IPS DF 4.7 (cell line): ENCODE data around the gene ANO3.

Experiments used
- DNase-seq: peaks from one replicate; pipeline ENCODE4 v3.0.0-alpha.2; 2013; ENCODE audit warnings: low spot score; ENCODE audit errors: extremely low read depth

Gene ANO3

DNA sequence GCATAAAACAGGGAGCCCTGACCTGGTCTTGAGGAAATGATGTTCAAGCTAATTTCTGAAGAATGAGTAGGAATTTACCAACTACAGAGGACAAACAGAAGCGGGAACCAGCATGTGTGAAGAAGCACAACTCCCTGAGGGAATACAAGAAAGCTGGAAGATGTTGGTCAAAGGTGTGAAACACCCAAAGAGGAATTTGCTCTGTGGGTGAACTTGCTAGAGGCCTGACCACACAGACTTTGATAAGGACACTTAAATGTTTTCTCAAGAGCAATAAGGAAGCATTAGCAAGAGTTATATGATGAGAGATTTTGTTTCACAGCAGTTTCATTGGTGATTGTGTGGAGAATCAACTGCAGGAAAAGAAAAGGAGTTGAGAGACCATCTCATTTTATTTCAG is 372.3 kb downstream of the ANO3 start:
- no peak for DNase-seq

DNA sequence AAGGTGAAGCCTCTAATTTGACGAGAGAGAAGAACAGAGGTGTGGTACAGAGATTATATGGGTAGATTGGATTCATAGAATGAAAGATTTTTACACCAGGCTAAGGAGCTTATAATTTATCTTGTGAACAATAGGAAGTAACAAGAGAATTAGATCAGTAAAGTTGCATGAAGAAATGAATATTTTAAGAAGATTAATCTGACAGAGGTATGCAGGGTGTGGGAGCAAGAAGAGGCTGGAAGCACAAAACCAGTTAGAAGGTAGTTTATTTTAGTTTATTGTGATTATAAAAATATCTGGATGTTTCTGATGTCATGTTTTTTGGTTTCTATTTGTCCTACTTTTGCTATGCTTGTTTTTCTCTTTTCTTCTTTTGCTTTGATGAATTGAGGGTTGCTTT is 374.3 kb downstream of the ANO3 start:
- no peak for DNase-seq

DNA sequence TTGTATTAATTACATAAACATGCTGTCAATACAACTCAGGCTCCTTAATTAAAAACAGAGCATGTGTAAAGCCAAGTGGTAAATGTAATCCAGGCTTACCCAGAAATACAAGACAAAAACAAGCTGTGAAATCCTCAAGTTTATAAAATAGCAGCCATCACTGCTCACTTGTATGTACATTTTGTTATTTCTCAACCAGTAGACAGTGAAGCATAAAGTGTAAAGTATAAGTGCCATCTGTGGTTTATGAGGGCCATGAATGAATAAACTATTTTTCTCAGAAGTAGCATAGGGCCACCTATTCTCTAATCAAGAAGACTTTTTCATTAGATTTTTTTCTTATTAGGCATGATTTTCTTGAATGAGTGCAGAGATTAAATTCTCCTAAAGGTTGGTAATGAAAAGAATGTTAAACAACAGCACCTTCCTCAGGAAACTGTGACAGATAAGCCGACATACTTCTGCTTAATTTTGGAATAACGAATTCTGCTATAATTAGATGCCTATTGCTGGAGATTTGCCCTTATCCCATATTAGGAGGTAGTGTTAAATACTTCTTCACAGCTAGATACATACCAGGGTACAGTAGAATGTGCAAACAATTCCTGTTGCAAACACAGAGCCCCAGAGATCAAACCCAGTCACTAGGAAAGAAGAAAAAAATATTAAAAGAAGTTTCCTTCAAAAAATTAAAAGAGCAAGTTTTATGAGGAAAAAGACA is 377.0 kb downstream of the ANO3 start:
- no peak for DNase-seq

DNA sequence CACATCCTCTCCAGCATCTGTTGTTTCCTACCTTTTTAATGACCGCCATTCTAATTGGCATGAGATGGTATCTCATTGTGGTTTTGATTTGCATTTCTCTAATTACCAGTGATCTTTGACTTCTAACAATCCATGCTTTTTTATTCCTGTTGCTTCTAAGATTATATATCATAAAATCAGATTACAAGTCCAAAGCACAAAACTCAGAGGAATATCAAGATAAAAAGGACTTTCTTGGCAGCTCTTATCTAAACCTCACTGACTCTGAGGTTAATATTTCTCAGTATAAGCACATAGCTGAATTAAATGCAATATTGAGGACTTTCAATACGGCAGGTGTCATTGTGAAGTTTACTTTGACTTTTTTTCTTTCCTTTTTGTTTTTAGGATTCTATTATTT is 378.6 kb downstream of the ANO3 start:
- DNase-seq, result no peak

DNA sequence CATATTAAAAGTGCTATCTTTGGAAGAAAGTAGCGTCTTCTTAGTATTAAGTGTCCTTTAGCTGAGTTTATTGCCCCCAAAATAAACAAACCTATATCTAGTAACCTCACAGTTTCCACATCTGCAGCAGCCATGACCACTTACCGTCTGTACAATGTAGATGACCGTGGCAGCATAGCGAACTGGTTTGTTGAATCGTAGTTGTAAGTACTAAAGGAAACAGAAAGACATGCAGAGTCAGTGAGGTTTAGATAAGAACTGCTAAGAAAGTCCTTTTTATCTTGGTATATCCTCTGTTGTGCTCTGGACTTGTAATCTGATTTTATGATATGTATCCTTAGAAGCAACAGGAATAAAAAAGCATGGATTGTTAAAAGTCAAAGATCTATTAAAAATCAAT is 380.6 kb downstream of the ANO3 start:
- no peak for DNase-seq
